H1 (cell line): ENCODE data around the gene RYR3. TPM values are rescaled to one million over a fixed set of nuclear protein-coding genes. Genes with fewer than 3 reads are reported as not detected.

ENCODE experiments used
- CTCF ChIA-PET: fragments of 300-600 bp; sonication (Branson Sonifier 250); formaldehyde crosslinking; loops from one replicate; lab custom pipeline; 2021; ENCODE audit not compliant: partially characterized antibody; lab: Charles Lee
- POLR2A ChIA-PET: fragments of 300-600 bp; sonication (Branson Sonifier 250); formaldehyde crosslinking; loops from one replicate; lab custom pipeline; 2021; ENCODE audit warnings: inconsistent platforms; ENCODE audit not compliant: partially characterized antibody; lab: Charles Lee
- DNase-seq, 2 experiments: peaks; one replicate each; pipeline versions ENCODE4 v3.0.0 to v3.0.0-alpha.2; 2010 to 2022; ENCODE audit warnings: low spot score in 2 of 2, low read depth in 1 of 2, mixed read lengths in 1 of 2
- FAIRE-seq: peaks from 2 replicates; lab custom pipeline; 2011; peaks lifted over from hg19 to GRCh38; lab: Jason Lieb, UNC
- H2AFZ ChIP-seq: 2 replicates; pipeline ENCODE4 v1.8.1; 2012; ENCODE audit warnings: low read length, inconsistent platforms
- H2AK5ac ChIP-seq: 2 replicates; pipeline ENCODE4 v1.6.1; 2013; ENCODE audit warnings: low read depth, low read length
- H2BK120ac ChIP-seq: replicated peaks from 2 replicates; pipeline ENCODE3; 2013; ENCODE audit warnings: low read depth, low read length, inconsistent platforms
- H2BK12ac ChIP-seq: 2 replicates; pipeline ENCODE4 v1.6.1; 2013; ENCODE audit warnings: low read depth, low read length
- H2BK15ac ChIP-seq: 2 replicates; pipeline ENCODE4 v1.6.1; 2013; ENCODE audit warnings: low read length
- H2BK20ac ChIP-seq: 2 replicates; pipeline ENCODE4 v1.6.1; 2013; ENCODE audit warnings: low read length
- H2BK5ac ChIP-seq: 2 replicates; pipeline ENCODE4 v1.6.1; 2013; ENCODE audit warnings: low read depth, low read length
- H3K14ac ChIP-seq: 2 replicates; pipeline ENCODE4 v1.6.1; 2013; ENCODE audit warnings: inconsistent platforms; ENCODE audit not compliant: insufficient read length
- H3K18ac ChIP-seq: 2 replicates; pipeline ENCODE4 v1.6.1; 2013; ENCODE audit warnings: low read length; ENCODE audit errors: extremely low read depth
- H3K23ac ChIP-seq: 2 replicates; pipeline ENCODE4 v1.6.1; 2013; ENCODE audit warnings: inconsistent platforms; ENCODE audit not compliant: insufficient read length
- H3K23me2 ChIP-seq: 2 replicates; pipeline ENCODE4 v1.6.1; 2013; ENCODE audit warnings: low read depth, low read length
- H3K27ac ChIP-seq: 2 replicates; pipeline ENCODE4 v1.6.1; 2011; ENCODE audit warnings: low read depth, low read length, inconsistent platforms
- H3K27me3 ChIP-seq, 4 experiments: replicated peaks in 1 of 4; 1 replicate in 1 of 4; 2 replicates in 3 of 4; pipeline versions ENCODE4 v1.6.1 to v1.8.1; 2011 to 2013; ENCODE audit warnings: low read length in 3 of 4, mild to moderate bottlenecking in 3 of 4, inconsistent platforms in 2 of 4, mixed read lengths in 2 of 4, moderate library complexity in 1 of 4; ENCODE audit not compliant: control insufficient read depth in 3 of 4, insufficient read depth in 3 of 4; ENCODE audit errors: extremely low read depth in 1 of 4
- H3K36me3 ChIP-seq, 4 experiments: 2 replicates each; pipeline versions ENCODE4 v1.6.1 to v1.8.1; 2011 to 2013; ENCODE audit warnings: mild to moderate bottlenecking in 4 of 4, low read length in 3 of 4, moderate library complexity in 2 of 4, control low read depth in 1 of 4, inconsistent platforms in 1 of 4; ENCODE audit not compliant: insufficient read depth in 4 of 4, control insufficient read depth in 2 of 4
- H3K4ac ChIP-seq: replicated peaks from 2 replicates; pipeline ENCODE3; 2013; ENCODE audit warnings: low read length, low read depth, mixed read lengths, inconsistent platforms; ENCODE audit not compliant: insufficient read length
- H3K4me1 ChIP-seq, 4 experiments: replicated peaks in 1 of 4; 1 replicate in 1 of 4; 2 replicates in 3 of 4; pipeline versions ENCODE4 v1.6.1 to v1.8.1; 2011 to 2013; ENCODE audit warnings: low read length in 3 of 4, inconsistent platforms in 2 of 4, mixed read lengths in 1 of 4; ENCODE audit not compliant: insufficient read depth in 4 of 4, control insufficient read depth in 3 of 4
- H3K4me2 ChIP-seq, 2 experiments: 2 replicates each; pipeline versions ENCODE4 v1.6.1 to v1.8.1; 2011 to 2013; ENCODE audit warnings: low read depth in 2 of 2, low read length in 2 of 2, control low read depth in 1 of 2, inconsistent platforms in 1 of 2, mild to moderate bottlenecking in 1 of 2; ENCODE audit not compliant: insufficient read depth in 1 of 2
- H3K4me3 ChIP-seq, 4 experiments: fragments of 200-600, 300-600 bp in 1 of 4; sonication (generic), shearing (Covaris generic), sonication (Bioruptor Twin) in 1 of 4; 2 replicates each; pipeline versions ENCODE4 v1.5.1 to v1.8.1; 2011 to 2016; ENCODE audit warnings: low read length in 4 of 4, low read depth in 3 of 4, control low read depth in 2 of 4, inconsistent platforms in 2 of 4, mild to moderate bottlenecking in 2 of 4, mixed read lengths in 1 of 4, moderate library complexity in 1 of 4; ENCODE audit not compliant: insufficient read depth in 2 of 4; ENCODE audit errors: extremely low read depth in 1 of 4
- H3K56ac ChIP-seq: replicated peaks from 2 replicates; pipeline ENCODE3; 2013; ENCODE audit warnings: low read depth, mild to moderate bottlenecking, mixed read lengths, low read length, inconsistent platforms; ENCODE audit not compliant: insufficient read length
- H3K79me1 ChIP-seq: 2 replicates; pipeline ENCODE4 v1.6.1; 2013; ENCODE audit warnings: low read depth, low read length, control low read depth
- H3K79me2 ChIP-seq, 2 experiments: 2 replicates each; pipeline versions ENCODE4 v1.6.1 to v1.8.1; 2012 to 2013; ENCODE audit warnings: low read length in 2 of 2, mild to moderate bottlenecking in 2 of 2, inconsistent platforms in 1 of 2; ENCODE audit not compliant: insufficient read depth in 2 of 2, control insufficient read depth in 1 of 2
- H3K9ac ChIP-seq, 4 experiments: replicated peaks in 1 of 4; 1 replicate in 1 of 4; 2 replicates in 3 of 4; pipeline versions ENCODE4 v1.6.1 to v1.8.1; 2011 to 2013; ENCODE audit warnings: low read depth in 3 of 4, low read length in 3 of 4, control low read depth in 2 of 4, mild to moderate bottlenecking in 2 of 4, moderate library complexity in 2 of 4, inconsistent platforms in 1 of 4; ENCODE audit errors: extremely low read depth in 1 of 4
- H3K9me3 ChIP-seq, 2 experiments: 2 replicates each; pipeline versions ENCODE4 v1.6.1 to v1.8.1; 2012 to 2013; ENCODE audit warnings: mild to moderate bottlenecking in 2 of 2, moderate library complexity in 2 of 2, control low read depth in 1 of 2, inconsistent platforms in 1 of 2, low read depth in 1 of 2, low read length in 1 of 2, mixed read lengths in 1 of 2; ENCODE audit not compliant: insufficient read depth in 2 of 2
- H4K20me1 ChIP-seq, 2 experiments: replicated peaks in 1 of 2; 2 replicates each; pipeline versions ENCODE3 to v1.8.1; 2011 to 2013; ENCODE audit warnings: inconsistent platforms in 2 of 2, low read length in 2 of 2, mild to moderate bottlenecking in 1 of 2; ENCODE audit not compliant: insufficient read depth in 2 of 2, control insufficient read depth in 1 of 2
- H4K5ac ChIP-seq: 2 replicates; pipeline ENCODE4 v1.6.1; 2013; ENCODE audit warnings: low read length, low read depth, mixed read lengths, inconsistent platforms; ENCODE audit not compliant: insufficient read length
- H4K8ac ChIP-seq: 2 replicates; pipeline ENCODE4 v1.8.0; 2013; ENCODE audit warnings: mild to moderate bottlenecking, moderate library complexity, low read length, inconsistent platforms; ENCODE audit not compliant: insufficient read depth; ENCODE audit errors: extremely low read depth
- H4K91ac ChIP-seq: replicated peaks from 2 replicates; pipeline ENCODE3; 2013; ENCODE audit warnings: low read length, mixed read lengths, inconsistent platforms; ENCODE audit not compliant: insufficient read length
- EZH2 ChIP-seq: fragments of 200-600 bp; sonication (generic); IDR thresholded peaks from 2 replicates; pipeline ENCODE4 v1.7.1; 2012; ENCODE audit warnings: low read depth, mild to moderate bottlenecking, moderate library complexity, low read length, inconsistent platforms; ENCODE audit not compliant: severe bottlenecking
- SIX5 ChIP-seq: IDR thresholded peaks from 2 replicates; pipeline ENCODE4 v1.6.1; 2011; ENCODE audit warnings: mild to moderate bottlenecking, low read depth, low read length
- polyA plus RNA-seq, 7 experiments: library from polyadenylated mRNA; depleted of rRNA in 3 of 7; stranded (reverse) in 5 of 7; unstranded in 2 of 7; fragments of >200 nt in 5 of 7; fragments of 200-250 nt in 2 of 7; gene quantifications; 1 replicate in 5 of 7; 2 replicates in 1 of 7; 4 replicates in 1 of 7; pipeline versions ENCODE4 v1.2.1 to v1.2.3, GENCODE V29; 2011 to 2013; ENCODE audit warnings: missing spikeins in 2 of 7, mixed read lengths in 2 of 7
- total RNA-seq: library from RNA; stranded (reverse); fragmentation: NEBNext Ultra II Directional; extraction: Animal tissue kit (Norgen Biotek cat#: 25700); gene quantifications from 2 replicates; pipeline ENCODE4 v1.2.1, GENCODE V29; 2021

Gene RYR3
- total and polyA plus RNA-seq, 2 of the 8 experiments (the other 6 are each of a cell fraction or from before 2014, with no cell fraction given), result 0.33 to 3.4 TPM

- Histone ChIP-seq H3K79me2 (no peaks in the 10 kb centered on the region), H3K36me3 (no peaks in the 10 kb centered on the region), H4K20me1 (no peaks in the 10 kb centered on the region), H3K23me2 (no peaks in the 10 kb centered on the region), H3K4me2 (no peak overlapping the region), H4K91ac (no peak overlapping the region), H3K79me1 (no peaks in the 10 kb centered on the region), H2BK120ac (no peak overlapping the region), H3K27ac (no peak overlapping the region), H2BK15ac (no peak overlapping the region), H3K9me3 (no peaks in the 10 kb centered on the region; a peak in 1 of 4 replicates), H2BK12ac (no peak overlapping the region), H3K14ac (no peak overlapping the region), H3K56ac (no peak overlapping the region), H3K4me3 (no peak overlapping the region), H3K27me3 (no peaks in the 10 kb centered on the region), H4K8ac (no peak overlapping the region), H3K4ac (no peak overlapping the region), H4K5ac (no peak overlapping the region), H2BK20ac (no peak overlapping the region), H2BK5ac (no peak overlapping the region), H3K23ac (no peak overlapping the region)
- FAIRE-seq (no peak), DNase-seq (no peak)
- CTCF ChIA-PET, result no interaction called here
- TF ChIP-seq EZH2 (no peak), SIX5 (no peak)
- TF ChIP-seq, all 59 proteins: peak for 0
- no peak overlapping the region for H3K18ac ChIP-seq
- H2AK5ac ChIP-seq, result no peak overlapping the region
- H2AFZ ChIP-seq, result no peak overlapping the region
- POLR2A ChIA-PET, result no interaction called here
- H3K4me1 ChIP-seq, result no peaks in the 10 kb centered on the region; a peak in 1 of 7 replicates
- no peak overlapping the region for H3K9ac ChIP-seq
Measured at GRCh38 chr15:33621141-33621540, 310.4 kb downstream of the RYR3 start.
